ENCODE results near the gene BLOC1S1.
"Not testable (repeated sequence)": the region's sequence is repeated elsewhere in the genome, so short reads cannot be mapped to it uniquely, and the experiment has no call there.

The BLOC1S1 gene

GRCh38 chr12:55746174-55746912 lies 30.5 kb downstream of the BLOC1S1 start:
- DNase-seq = no peak

GRCh38 chr12:55746913-55747231 lies 31.0 kb downstream of the BLOC1S1 start:
- DNase-seq = no peak

- no peak for DNase-seq
Measured at GRCh38 chr12:55748230-55748993, 32.6 kb downstream of the BLOC1S1 start.

- no peak for DNase-seq
Measured at GRCh38 chr12:55755246-55755645, 39.4 kb downstream of the BLOC1S1 start.

- no peak for DNase-seq
Measured at GRCh38 chr12:55757701-55758100, 41.9 kb downstream of the BLOC1S1 start.

- not testable (repeated sequence) for DNase-seq
Measured at GRCh38 chr12:55758575-55758974, 42.7 kb downstream of the BLOC1S1 start.

GRCh38 chr12:55760663-55761062 lies 44.8 kb downstream of the BLOC1S1 start:
- no peak for DNase-seq

- DNase-seq = no peak
Measured at GRCh38 chr12:55762646-55763045, 46.8 kb downstream of the BLOC1S1 start.

- no peak for DNase-seq
Measured at GRCh38 chr12:55765736-55766290, 50.0 kb downstream of the BLOC1S1 start.

- DNase-seq = no peak
Measured at GRCh38 chr12:55767156-55767555, 51.3 kb downstream of the BLOC1S1 start.
